H54 (cell line): ENCODE results near the gene CUL2.

Source experiments
- DNase-seq: peaks from one replicate; pipeline ENCODE4 v3.0.0; 2011; ENCODE audit warnings: low spot score, mixed read lengths; ENCODE audit not compliant: insufficient read length
- FAIRE-seq: peaks from 3 replicates; lab custom pipeline; 2011; peaks lifted over from hg19 to GRCh38; lab: Jason Lieb, UNC
- POLR2A ChIP-seq: IDR thresholded peaks from 2 replicates; pipeline ENCODE4 v1.6.1; 2011; ENCODE audit warnings: low read depth, mild to moderate bottlenecking, low read length

Gene CUL2

DNA sequence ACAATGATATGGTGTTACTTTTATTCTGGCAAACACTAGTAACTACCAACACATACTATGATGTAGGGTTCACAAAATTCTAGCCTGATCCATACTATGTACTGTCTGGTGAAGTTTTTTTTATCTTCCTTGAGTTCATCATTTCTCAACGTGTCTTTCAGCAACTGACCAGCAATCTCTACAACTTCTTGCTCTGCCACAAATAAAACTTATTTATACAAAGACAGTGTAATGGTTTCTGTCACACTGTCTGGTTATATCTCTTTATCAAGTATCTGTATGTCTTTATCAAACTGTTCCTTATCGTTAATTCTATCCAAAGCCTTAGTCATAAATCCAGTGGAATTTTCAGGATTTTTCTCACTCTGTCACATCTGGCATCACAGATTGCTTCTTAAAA lies 69.7 kb downstream of the CUL2 start:
- TF ChIP-seq POLR2A = no peak
- no peak for FAIRE-seq
- no peak for DNase-seq

DNA sequence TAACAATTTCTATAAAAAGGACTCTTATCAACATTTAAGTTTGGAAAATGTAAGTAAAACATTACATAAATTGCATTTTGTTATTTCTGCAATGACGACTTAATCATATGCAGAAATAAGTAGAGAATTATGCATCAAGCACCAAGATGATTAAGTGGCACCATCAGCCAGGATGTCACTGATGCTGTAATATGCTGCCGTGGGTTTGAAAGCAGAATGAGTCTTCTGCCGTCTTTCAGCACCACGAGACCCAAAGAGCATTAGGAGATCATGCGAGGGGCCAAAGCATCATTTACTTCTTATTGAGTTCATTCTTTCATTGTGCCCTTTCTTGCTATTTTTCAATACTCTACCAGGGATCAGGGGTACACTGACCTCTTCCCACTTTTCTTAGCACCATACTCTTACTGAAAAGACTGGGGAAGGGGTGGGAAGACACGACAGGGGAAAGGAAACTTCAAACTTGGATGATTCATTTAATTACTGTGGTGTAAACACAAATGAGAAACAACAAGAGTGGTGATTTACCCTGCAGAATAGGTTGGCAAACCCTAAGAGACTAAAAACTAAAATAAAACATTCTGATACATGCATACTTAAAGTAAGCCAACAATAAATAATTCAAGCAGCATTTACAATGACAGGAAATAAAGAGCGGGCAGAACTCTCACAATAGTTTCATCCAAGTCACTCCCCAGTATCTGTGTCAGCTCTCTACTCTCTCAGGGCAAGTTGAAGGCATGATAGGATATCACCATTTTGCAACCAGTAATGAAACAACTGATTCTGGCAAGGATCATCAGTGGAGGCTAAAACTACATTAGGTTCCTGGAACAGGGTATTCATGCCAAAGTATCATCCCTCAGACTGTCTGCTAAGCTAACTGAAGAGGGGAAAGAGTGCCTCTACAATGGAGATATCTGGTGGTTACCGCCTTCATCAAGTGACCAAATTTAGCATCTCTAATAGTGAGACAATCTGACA lies 70.8 kb downstream of the CUL2 start:
- TF ChIP-seq POLR2A = no peak
- DNase-seq (no peak), FAIRE-seq (no peak)

DNA sequence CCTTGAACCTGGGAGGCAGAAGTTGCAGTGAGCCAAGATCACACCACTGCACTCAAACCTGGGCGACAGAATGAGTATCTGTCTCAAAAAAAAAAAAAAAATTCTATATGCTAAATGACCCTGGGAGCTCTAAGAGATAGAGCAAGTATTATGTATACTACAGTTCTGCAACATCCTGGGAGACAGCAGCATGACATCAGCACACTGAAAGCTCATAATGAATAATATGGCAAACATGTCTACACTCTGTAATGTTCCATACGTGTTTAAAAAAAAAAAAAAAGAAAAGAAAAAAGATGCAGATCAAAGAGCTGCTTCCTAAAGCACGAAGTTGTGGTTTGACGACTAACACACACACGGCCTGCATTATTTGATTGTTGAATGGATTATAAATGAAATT lies 72.5 kb downstream of the CUL2 start:
- no peak for FAIRE-seq
- no peak for DNase-seq
- TF ChIP-seq POLR2A = no peak

DNA sequence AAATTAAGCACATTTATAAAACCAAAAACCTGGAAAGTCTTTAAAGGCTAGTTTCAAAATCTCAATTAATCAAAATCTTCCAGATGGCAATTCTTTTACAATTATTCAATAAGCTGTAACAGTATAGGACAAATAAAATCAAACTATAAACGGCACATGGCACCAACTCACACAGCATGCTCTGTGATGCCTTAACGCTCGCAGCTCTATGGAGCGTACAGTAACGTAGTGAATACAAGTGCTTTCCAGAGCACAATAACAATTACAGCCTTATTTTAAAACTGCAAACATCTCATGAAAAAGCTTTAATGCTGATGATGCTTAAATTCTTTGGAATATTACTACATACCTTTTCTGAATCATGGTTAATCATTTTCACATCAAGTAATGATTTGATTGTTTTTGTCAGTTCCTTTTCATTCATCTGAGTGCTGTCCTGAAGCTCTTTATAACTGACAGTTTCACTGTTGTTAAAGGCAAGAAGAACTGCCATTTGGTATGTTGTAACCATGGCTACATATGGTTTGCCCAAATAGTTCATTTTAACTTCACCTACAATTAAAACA lies 74.2 kb downstream of the CUL2 start:
- no peak for TF ChIP-seq POLR2A
- DNase-seq (no peak), FAIRE-seq (no peak)

DNA sequence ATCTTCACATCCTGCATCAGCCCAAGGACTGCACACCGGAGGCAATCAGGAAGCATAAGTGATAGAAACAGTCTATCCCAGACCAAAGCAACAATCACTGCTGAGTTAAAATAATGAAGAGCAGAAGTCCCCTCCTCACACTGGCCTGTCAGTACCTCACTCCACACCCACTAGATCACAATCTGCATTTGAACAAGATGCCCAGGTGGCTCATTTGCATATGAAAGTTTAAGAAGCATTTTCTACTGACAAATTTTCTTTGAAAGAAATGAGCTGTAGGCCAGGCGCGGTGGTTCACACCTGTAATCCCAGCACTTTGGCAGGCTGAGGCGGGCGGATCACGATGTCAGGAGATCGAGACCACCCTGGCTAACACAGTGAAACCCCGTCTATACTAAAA lies 77.4 kb downstream of the CUL2 start:
- FAIRE-seq = no peak
- DNase-seq = no peak
- TF ChIP-seq POLR2A = no peak

DNA sequence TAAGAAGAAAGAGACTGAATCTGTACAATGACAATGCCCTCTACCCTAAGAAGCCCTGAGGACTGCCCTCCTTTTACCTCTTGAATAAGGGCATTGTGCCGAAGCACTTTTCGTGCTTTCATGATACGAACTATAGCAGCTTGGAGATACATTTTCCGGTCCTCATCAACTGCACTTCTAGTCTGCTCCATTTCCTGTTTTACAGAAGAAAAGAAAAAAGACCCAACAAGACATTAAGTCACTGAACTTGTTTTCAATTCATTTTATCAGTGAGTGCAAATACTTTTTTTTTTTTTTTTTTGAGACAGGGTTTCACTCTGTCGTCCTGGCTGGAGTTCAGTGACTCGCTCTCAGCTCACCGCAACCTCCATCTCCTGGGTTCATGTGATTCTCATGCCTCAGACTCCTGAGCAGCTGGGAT lies 78.4 kb downstream of the CUL2 start:
- TF ChIP-seq POLR2A = no peak
- DNase-seq (no peak), FAIRE-seq (no peak)

DNA sequence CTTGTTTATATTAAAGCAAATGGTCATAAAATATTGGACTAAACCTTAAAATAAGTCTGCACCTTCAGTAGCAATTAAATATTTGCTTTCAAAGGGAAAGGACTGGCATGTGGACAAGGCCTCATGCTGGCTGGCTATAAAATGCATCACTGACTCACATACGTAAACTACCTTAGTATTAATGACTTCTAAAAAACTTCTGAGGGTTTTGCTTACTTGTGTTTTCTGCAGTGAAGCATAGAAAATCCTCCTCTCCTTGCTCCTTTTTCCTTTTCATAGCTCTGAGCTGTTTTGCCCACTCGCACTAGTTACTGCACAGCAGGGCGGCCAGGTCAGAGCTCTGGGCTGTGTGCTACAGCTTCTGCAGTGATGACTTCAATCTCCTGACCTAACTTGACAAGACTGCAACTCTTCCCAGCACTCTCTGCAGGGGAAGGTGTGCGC lies 82.3 kb downstream of the CUL2 start:
- no peak for DNase-seq

DNA sequence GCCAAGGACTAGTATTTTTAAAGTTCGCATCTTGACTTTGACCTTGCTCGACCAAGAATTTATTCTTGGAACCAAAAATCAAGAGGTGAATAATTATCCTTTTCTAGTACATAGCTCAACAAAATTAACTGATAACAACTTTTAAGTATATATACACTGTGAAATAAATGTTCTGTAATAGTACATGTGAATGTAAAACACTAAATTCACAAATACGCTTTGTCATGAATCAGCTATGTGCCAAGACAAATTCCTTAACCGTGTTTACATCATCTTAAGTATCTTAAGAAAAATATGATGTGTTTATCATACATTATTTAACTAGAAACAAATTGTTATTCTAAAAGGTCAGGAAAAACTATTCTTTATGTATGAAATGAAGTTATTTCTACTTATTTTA lies 83.3 kb downstream of the CUL2 start:
- no peak for TF ChIP-seq POLR2A
- DNase-seq = no peak
- FAIRE-seq = no peak

More for the DNA sequence above, 82.3 kb downstream of the CUL2 start:
- no peak for TF ChIP-seq POLR2A
- FAIRE-seq = no peak

DNA sequence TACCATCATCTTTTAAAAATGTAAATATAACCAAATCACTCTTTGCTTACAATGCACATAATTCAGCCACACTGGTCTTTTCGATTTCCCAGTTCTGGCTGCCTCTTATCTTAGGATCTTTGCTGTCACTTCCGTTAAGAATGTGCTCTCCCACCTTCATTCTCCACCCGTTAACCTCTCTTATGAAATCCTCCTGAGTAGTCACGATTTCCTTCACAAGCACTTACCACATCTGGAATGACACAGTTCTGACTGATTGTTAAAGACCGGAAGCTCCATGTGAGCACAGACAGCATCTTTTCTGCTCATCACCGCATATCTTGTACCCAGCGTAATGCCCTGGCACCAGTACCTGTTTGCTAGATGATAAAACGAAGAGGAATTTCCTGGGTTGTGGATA lies 84.3 kb downstream of the CUL2 start:
- no peak for TF ChIP-seq POLR2A
- FAIRE-seq = peak; percentile 36
- no peak for DNase-seq

DNA sequence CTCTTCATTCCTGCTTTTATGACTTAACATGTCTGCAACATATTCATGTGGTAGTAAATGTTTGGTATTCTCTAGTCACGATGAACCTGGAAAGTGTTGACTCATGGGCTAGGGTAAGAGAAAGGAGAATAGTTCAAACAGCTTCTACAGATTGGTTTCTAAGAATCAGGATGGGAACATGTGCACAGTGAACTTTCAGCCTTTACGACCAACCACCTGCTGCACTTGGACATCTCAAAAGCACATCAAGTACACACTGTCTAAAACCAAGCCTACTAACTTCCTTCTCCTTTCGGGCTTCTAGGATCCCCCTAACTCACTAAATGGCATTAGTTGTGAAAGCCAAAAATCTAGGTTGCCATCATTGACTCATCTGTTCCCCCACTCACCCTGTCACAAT lies 85.5 kb downstream of the CUL2 start:
- DNase-seq = no peak
- TF ChIP-seq POLR2A = no peak
- no peak for FAIRE-seq

DNA sequence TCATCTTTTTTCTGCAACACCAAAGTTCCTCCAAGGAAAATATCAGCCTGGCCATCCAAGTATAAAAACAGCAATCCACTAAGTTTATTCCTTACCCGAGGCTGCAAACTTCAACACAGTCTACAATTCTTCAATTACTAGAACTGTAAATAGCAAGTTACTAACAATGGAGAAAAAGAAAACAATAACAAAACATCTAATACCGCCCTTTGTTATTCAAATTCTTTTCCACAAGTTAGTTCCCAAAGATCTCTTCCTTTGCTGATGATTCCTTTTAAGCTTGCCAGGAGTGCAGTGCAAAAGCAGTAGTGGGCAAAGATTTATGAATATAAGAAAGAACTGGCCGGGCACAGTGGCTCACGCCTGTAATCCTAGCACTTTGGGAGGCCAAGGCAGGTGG lies 86.2 kb downstream of the CUL2 start:
- no peak for TF ChIP-seq POLR2A
- FAIRE-seq (no peak), DNase-seq (no peak)

DNA sequence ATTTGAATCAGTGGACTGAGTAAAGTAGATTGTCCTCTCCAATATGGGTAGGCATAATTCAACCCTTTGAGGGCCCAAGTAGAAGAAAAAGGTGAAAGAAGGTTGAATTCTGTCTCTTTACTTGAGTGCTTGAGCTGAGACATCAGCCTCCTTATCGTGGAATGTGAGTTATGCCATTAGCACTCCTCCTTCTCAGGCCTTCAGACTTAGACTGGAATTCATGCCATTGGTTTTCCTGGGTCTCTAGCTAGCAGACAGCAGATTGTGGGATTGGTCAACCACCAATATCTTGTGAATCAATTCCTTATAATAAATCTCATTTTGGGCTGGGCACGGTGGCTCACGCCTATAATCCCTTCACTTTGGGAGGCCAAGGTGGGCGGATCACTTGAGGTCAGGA lies 89.2 kb downstream of the CUL2 start:
- FAIRE-seq (no peak), DNase-seq (no peak)
- no peak for TF ChIP-seq POLR2A

DNA sequence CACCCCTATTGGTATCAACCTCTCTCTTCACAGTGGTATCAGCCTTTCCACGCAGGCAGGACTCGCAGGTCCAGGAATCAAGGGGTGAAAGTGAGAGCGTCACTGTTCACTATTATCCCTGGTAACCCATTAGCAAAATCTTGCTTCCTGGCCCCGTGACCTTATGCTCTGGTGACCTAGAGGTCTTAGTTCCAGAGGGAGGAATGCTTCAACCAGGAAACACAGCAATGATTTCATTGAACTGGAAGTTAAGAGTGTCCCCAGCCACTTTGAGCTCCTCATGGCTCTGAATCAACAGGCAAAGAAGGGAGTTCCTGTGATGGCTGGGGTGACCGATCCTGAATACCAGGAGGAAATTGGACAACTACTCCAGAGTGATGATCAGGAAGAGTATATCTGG lies 90.6 kb downstream of the CUL2 start:
- TF ChIP-seq POLR2A = no peak
- no peak for DNase-seq
- no peak for FAIRE-seq

DNA sequence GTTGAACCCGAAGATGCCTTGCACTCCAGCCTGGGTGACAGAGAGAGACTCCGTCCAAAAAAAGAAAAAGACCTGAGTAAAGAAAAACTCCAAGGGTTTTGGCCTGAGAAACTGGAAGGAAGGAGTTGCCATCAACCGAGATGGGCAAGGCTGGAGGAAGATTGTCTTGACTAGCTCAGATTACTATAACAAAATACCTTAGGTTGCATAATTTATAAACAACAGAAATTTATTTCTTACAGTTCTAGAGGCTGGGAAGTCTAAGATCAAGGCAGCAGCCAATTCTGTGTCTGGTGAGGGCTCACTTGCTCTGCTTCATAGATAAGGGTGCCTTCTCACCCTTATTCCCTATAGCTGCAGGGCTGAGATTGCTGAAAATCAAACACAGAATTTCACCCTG lies 91.2 kb downstream of the CUL2 start:
- no peak for TF ChIP-seq POLR2A
- no peak for FAIRE-seq
- no peak for DNase-seq
